DMS53 treated with DMSO at 0.1 percent for 48 hours (cell line): Measurements from ENCODE around the gene SFMBT2.
"Not testable (repeated sequence)": the region's sequence is repeated elsewhere in the genome, so short reads cannot be mapped to it uniquely, and the experiment has no call there.

Experiments used
- DNase-seq: peaks from one replicate; lab custom pipeline; 2025; ENCODE audit not compliant: unreplicated experiment; lab: John Stamatoyannopoulos, UW

SFMBT2 gene

GRCh38 chr10:7401782-7402181 is 9.1 kb downstream of the SFMBT2 start:
- DNase-seq, result no peak

- no peak for DNase-seq
Observed at GRCh38 chr10:7401156-7401555, 9.7 kb downstream of the SFMBT2 start.

DNA sequence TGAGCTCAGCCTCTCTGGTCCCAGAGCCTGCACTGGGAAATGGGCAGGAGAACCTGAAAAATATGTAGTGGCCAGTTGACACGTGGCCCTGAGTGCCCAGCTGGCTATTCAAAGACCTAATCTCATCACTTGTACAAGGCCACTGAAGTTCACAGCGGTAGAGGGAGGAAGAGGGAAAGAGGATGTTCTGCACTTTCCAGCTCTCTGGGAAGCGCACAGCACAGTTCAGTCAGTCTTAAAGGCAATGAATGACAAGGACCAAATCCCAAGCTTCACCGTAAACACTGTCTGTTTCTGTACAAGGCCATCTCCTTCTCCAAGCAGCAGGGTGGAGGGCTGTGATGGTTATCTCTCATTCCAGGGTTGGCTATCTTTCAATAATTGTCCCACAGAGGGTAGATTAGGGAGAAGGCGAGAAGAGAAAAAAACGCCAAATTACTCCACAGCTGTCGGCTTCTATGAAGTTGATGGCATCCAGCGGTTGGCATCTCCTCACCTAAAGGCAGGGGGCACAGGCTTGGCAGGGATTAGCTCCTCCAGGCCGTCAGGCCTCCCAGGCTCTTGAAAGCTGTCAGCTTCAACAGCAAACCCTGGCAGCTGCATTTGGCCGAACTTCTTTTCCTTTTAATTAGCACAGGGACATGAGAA is 10.6 kb downstream of the SFMBT2 start:
- no peak for DNase-seq

- DNase-seq, result no peak
Observed at GRCh38 chr10:7399533-7399932, 11.3 kb downstream of the SFMBT2 start.

- DNase-seq, result no peak
Observed at GRCh38 chr10:7397049-7398035, 13.5 kb downstream of the SFMBT2 start.

GRCh38 chr10:7392301-7392700 is 18.5 kb downstream of the SFMBT2 start:
- DNase-seq, result not testable (repeated sequence)

- DNase-seq, result no peak
Observed at GRCh38 chr10:7391748-7392147, 19.1 kb downstream of the SFMBT2 start.

- not testable (repeated sequence) for DNase-seq
Observed at GRCh38 chr10:7390689-7391110, 20.1 kb downstream of the SFMBT2 start.

- DNase-seq, result no peak
Observed at GRCh38 chr10:7389844-7390243, 21.0 kb downstream of the SFMBT2 start.

- DNase-seq, result no peak
Observed at GRCh38 chr10:7389346-7389745, 21.5 kb downstream of the SFMBT2 start.

- no peak for DNase-seq
Observed at GRCh38 chr10:7388602-7389001, 22.2 kb downstream of the SFMBT2 start.

- DNase-seq, result not testable (repeated sequence)
Observed at GRCh38 chr10:7388149-7388548, 22.7 kb downstream of the SFMBT2 start.

GRCh38 chr10:7385114-7385513 is 25.7 kb downstream of the SFMBT2 start:
- DNase-seq, result no peak

DNA sequence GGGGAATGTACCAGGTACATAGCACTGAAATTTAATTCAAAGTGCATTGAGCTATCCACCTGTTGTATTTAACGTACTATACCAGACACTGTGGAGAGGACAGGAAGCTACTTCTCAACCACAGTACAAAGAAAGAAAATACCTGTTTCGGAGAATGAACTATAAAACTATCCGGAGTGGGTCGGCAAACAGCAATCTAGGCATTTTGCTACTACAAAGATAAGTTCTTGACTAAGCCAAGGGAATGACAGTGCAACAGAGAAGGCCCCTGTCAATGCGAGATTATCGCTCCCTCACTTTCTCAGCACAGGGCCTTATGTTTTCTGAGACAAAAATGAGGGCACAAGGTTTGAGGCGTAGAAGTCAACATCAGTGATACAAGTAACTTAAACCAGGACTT is 27.4 kb downstream of the SFMBT2 start:
- DNase-seq, result no peak

- no peak for DNase-seq
Observed at GRCh38 chr10:7380704-7381241, 30.1 kb downstream of the SFMBT2 start.

DNA sequence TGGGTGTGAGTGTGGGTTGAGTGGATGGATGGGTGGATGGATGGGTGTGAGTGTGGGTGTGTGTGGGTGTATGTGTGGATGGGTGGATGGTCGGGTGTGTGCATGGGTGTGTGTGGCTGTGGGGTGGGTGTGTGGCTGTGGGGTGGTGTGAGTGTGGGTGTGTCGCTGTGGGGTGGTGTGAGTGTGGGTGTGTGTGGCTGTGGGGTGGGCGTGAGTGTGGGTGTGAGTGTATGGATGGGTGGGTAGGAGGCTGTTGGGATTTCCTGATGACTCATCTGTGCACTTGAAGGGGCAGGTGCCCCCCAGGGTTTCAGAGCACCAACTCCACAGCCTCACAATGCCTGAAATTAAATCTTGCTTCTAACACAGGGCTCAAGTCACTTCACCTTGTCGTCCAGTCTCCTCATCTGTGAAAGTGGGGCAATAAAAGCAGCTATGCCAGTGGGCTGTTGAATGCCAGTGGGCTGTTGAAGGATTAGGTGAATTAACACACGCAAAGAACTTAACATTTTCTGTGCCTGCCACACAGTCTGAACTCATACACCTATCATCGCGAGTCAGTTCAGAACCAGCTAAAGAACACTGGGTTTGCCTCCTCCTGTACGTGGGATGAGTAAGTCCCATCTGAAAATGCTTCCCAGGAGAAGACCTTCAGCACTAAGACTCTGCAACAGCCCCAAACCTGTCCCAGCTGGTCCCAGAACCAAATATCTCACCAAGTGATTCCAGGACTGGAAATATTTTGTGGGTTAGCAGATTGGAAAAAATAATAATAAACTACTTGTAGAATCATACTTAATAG is 32.0 kb downstream of the SFMBT2 start:
- DNase-seq, result no peak

GRCh38 chr10:7377614-7378248 is 33.1 kb downstream of the SFMBT2 start:
- no peak for DNase-seq

- DNase-seq, result no peak
Observed at GRCh38 chr10:7374795-7375194, 36.0 kb downstream of the SFMBT2 start.

- no peak for DNase-seq
Observed at GRCh38 chr10:7373039-7373438, 37.8 kb downstream of the SFMBT2 start.

GRCh38 chr10:7372504-7372903 is 38.3 kb downstream of the SFMBT2 start:
- no peak for DNase-seq

- DNase-seq, result no peak
Observed at GRCh38 chr10:7370511-7370910, 40.3 kb downstream of the SFMBT2 start.
